ENCODE results near the gene CBFA2T2. TPM values are rescaled to one million over a fixed set of nuclear protein-coding genes. Genes with fewer than 3 reads are reported as not detected.

Gene CBFA2T2
- total RNA-seq, 1 experiment from 2014 or later: 16.3 TPM

- intact Hi-C loops (cut with micrococcal nuclease; ENCODE audit: unreplicated experiment) (no loop called here), in situ Hi-C loops (cut with HindIII; ENCODE audit: low pct_unique_long_range_greater_than_20kb, low sequenced_read_pairs) (no loop called here)
- Histone ChIP-seq H3K36me3 (ENCODE audit: control insufficient read depth, insufficient read depth, low read length) (no peaks in the 10 kb centered on the region), H3K27ac (ENCODE audit: low read length) (no peak overlapping the region), H3K4me3 (ENCODE audit: low read depth in 2 of 2, low read length in 2 of 2) (no peak overlapping the region), H3K4me1 (ENCODE audit: control insufficient read depth, insufficient read depth, low read length) (no peaks in the 10 kb centered on the region), H3K9me3 (ENCODE audit: control insufficient read depth, insufficient read depth, low read depth, low read length) (no peaks in the 10 kb centered on the region), H3K27me3 (ENCODE audit: control insufficient read depth, insufficient read depth, low read length) (no peaks in the 10 kb centered on the region)
- ATAC-seq (no peak), DNase-seq (ENCODE audit: low read depth, low spot score) (no peak)
- TF ChIP-seq CTCF (IDR thresholded peaks at IDR 0.05) (no peak), SIN3A (IDR thresholded peaks at IDR 0.05; ENCODE audit: borderline replicate concordance, insufficient read depth, low read depth, low read length) (no peak), POLR2AphosphoS5 (IDR thresholded peaks at IDR 0.05; ENCODE audit: low read depth, low read length) (no peak), REST (IDR thresholded peaks at IDR 0.05; ENCODE audit: insufficient read depth in 1 of 2, low read depth in 2 of 2, low read length in 1 of 2) (no peak), TCF7L2 (IDR thresholded peaks at IDR 0.05; ENCODE audit: low read depth, low read length) (no peak)
- ChIA-PET CTCF (no interaction called here), POLR2A (no interaction called here)
- no TSS peak for BruUV-seq (replicated peaks)
Observed at GRCh38 chr20:33600981-33601380, 111.1 kb downstream of the CBFA2T2 start.

GRCh38 chr20:33601861-33602260 lies 112.0 kb downstream of the CBFA2T2 start:
- H3K9me3 ChIP-seq (ENCODE audit: control insufficient read depth, insufficient read depth, low read depth, low read length): no peaks in the 10 kb centered on the region
- no peaks in the 10 kb centered on the region for H3K4me1 ChIP-seq (ENCODE audit: control insufficient read depth, insufficient read depth, low read length)
- BruUV-seq (replicated peaks): no TSS peak
- no peak overlapping the region for H3K4me3 ChIP-seq (ENCODE audit: low read depth in 2 of 2, low read length in 2 of 2)
- POLR2A ChIA-PET: no interaction called here
- H3K27ac ChIP-seq (ENCODE audit: low read length): no peak overlapping the region
- in situ Hi-C loops (cut with HindIII; ENCODE audit: low pct_unique_long_range_greater_than_20kb, low sequenced_read_pairs) (no loop called here), intact Hi-C loops (cut with micrococcal nuclease; ENCODE audit: unreplicated experiment) (no loop called here)
- no peak for TF ChIP-seq REST (IDR thresholded peaks at IDR 0.05; ENCODE audit: insufficient read depth in 1 of 2, low read depth in 2 of 2, low read length in 1 of 2)
- TF ChIP-seq SIN3A (IDR thresholded peaks at IDR 0.05; ENCODE audit: borderline replicate concordance, insufficient read depth, low read depth, low read length): no peak
- TF ChIP-seq TCF7L2 (IDR thresholded peaks at IDR 0.05; ENCODE audit: low read depth, low read length): no peak
- no peak for TF ChIP-seq POLR2AphosphoS5 (IDR thresholded peaks at IDR 0.05; ENCODE audit: low read depth, low read length)
- no peak for TF ChIP-seq CTCF (IDR thresholded peaks at IDR 0.05)
- no peaks in the 10 kb centered on the region for H3K36me3 ChIP-seq (ENCODE audit: control insufficient read depth, insufficient read depth, low read length)
- ATAC-seq (no peak), DNase-seq (ENCODE audit: low read depth, low spot score) (no peak)
- CTCF ChIA-PET: no interaction called here
- no peaks in the 10 kb centered on the region for H3K27me3 ChIP-seq (ENCODE audit: control insufficient read depth, insufficient read depth, low read length)

Data from Panc1 (cell line).